HEK293 (cell line): ENCODE data around the gene TSTD1.

Source experiments
- YY1 ChIP-seq: fragments of 450-650 bp; formaldehyde crosslinking; IDR thresholded peaks from 2 replicates; pipeline ENCODE4 v1.5.1; 2018; ENCODE audit warnings: missing biosample characterization, missing genetic modification characterization
- ZNF404 ChIP-seq: fragments of 450-650 bp; formaldehyde crosslinking; IDR thresholded peaks from 2 replicates; pipeline ENCODE4 v1.5.1; 2017; ENCODE audit warnings: missing biosample characterization, missing genetic modification characterization
- TF ChIP-seq, protein P1 (sequence below): fragments of 450-650 bp; formaldehyde crosslinking; IDR thresholded peaks from 2 replicates; pipeline ENCODE4 v1.5.1; 2016; ENCODE audit warnings: missing biosample characterization, missing genetic modification characterization

DNA sequence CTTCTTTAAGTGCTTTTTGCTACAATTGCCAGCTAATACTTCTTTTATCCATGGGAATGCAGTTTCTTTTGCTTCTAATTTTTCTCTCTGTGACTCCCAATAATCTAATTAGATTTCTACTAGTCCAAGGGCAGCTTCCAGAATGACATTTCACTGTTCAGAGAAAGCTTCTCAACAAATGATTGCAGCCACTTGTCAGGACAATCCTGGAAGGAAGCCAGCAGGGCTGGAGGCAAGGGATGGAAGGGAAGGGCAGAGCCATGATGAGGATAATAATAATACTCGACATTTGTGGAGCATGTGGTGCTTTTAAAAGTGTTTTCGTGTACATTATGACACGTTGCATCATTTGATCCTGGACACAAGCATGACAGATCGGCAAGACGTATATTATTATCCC lies 37.2 kb downstream of the TSTD1 start:
- TF ChIP-seq YY1 (tag by site-specific recombination) (no peak), ZNF404 (tag by site-specific recombination) (no peak)
- TF ChIP-seq, protein P1, sequence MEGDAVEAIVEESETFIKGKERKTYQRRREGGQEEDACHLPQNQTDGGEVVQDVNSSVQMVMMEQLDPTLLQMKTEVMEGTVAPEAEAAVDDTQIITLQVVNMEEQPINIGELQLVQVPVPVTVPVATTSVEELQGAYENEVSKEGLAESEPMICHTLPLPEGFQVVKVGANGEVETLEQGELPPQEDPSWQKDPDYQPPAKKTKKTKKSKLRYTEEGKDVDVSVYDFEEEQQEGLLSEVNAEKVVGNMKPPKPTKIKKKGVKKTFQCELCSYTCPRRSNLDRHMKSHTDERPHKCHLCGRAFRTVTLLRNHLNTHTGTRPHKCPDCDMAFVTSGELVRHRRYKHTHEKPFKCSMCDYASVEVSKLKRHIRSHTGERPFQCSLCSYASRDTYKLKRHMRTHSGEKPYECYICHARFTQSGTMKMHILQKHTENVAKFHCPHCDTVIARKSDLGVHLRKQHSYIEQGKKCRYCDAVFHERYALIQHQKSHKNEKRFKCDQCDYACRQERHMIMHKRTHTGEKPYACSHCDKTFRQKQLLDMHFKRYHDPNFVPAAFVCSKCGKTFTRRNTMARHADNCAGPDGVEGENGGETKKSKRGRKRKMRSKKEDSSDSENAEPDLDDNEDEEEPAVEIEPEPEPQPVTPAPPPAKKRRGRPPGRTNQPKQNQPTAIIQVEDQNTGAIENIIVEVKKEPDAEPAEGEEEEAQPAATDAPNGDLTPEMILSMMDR (tag by site-specific recombination): no peak
